ENCODE measurements around the gene UPF3A.
"Not testable (repeated sequence)": the region's sequence is repeated elsewhere in the genome, so short reads cannot be mapped to it uniquely, and the experiment has no call there.

UPF3A gene

DNA sequence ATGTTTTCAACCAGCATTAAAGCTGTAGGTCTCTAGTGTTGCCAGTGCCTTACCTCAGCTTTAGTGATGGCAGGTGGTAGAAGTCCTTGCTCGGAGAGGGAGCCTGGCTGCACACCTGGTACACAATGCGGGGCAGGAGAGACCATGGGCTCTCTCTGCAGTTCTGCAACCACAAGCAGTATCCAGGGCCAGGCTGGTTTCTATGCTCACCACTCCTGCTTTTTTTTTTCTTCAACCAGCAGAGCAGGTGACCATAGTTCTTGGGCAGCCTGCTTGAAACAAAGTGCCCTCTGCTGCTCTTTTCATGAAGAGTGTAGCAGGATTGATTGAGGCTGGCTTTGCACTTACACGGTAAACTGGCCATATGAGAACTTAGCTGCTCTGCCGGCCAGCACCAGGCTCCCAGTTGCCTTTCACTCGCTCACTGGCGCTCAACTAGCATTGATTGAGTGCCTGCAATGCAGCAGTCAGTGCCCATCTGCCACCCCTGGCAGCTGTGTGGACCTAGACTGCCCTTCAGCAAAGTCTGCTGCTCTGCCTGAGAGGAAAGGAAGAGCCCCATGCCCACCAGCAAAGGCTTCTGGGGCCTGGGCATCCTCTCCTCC, 28.5 kb downstream of the UPF3A start:
- no peak for DNase-seq

DNA sequence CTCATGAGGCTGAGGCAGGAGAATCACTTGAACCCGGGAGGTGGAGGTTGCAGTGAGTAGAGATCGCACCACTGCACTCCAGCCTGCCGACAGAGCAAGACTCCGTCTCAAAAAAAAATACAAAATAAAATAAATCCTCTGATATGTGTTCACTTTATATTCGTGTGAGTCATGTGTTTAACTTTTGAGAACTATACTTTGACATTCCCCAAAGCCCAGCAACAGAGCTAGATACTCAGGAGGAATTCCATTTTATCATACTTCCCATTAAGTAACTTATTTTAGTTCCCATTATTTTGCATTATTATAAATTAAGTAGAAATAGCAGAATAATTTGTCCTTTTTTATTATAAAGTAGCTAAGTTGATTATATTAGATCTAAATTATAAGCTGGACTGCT, 29.6 kb downstream of the UPF3A start:
- no peak for DNase-seq

DNA sequence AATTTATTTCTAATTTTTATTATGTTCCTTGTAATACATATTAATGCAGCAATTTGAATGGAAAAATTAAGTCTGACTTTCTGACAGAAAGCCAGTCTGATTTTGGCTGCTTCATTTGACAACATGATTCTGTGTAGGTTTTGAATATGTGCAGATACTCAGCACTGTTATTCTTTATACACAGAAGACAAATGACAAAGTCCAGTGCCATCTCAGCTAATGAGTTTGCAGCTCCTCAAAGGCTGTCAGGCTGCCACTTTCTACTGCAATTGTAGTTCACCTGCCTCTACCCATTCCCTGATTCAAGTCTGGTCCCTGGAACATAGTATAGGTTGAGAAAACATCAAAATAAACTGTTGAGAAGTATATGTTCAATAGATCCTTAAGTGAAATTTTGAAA, 30.0 kb downstream of the UPF3A start:
- no peak for DNase-seq

DNA sequence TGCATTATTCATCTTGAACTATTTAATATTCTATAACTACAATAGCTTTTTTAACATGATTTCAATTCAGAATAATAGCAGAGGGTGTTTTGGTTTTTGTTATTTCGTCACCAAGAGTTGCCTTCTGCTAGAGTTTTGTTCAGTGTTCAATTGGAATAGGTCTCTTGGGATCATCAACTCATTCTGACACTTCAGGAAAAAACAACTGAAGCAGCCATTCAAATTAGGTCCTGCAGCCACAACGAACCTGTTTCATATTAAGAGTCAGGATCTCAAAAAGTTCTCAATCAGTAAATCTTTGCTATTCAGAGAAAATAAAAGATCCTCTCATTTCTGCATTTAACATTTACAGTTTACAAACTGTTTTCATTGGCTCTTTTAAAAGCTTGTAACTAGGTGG, 30.5 kb downstream of the UPF3A start:
- DNase-seq, result no peak

DNA sequence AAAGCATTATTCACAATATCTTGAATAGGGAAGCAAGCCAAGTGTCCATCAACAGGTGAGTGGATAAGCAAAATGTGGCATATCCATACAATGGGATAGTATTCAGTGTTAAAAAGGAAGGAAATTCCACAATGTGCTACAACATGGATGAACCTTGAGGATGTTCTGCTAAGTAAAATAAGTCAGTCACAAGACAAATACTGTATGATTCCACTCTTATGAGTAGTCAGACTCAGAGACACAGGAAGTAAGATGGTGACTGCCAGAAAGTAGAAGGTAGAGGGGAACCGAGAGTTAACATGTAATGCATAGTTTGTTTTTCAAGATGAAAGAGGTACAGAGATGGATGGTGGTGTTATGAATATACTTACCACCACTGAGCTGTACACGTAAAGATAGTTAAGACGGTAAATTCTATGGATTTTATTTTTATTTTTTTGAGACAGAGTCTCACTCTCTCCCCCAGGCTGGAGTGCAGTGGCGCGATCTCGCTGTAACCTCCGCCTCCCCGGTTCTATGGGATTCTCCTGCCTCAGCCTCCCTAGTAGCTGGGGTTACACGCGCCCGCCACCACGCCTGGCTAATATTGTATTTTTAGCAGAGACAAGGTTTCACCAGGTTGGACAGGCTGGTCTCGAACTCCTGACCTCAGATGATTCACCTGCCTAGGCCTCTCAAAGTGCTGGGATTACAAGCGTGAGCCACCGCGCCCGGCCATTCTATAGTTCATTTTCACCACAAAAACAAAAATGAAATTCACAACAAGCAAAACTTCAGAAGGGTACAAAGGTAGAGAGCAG, 31.9 kb downstream of the UPF3A start:
- peak; percentile 23 to 49 for DNase-seq

DNA sequence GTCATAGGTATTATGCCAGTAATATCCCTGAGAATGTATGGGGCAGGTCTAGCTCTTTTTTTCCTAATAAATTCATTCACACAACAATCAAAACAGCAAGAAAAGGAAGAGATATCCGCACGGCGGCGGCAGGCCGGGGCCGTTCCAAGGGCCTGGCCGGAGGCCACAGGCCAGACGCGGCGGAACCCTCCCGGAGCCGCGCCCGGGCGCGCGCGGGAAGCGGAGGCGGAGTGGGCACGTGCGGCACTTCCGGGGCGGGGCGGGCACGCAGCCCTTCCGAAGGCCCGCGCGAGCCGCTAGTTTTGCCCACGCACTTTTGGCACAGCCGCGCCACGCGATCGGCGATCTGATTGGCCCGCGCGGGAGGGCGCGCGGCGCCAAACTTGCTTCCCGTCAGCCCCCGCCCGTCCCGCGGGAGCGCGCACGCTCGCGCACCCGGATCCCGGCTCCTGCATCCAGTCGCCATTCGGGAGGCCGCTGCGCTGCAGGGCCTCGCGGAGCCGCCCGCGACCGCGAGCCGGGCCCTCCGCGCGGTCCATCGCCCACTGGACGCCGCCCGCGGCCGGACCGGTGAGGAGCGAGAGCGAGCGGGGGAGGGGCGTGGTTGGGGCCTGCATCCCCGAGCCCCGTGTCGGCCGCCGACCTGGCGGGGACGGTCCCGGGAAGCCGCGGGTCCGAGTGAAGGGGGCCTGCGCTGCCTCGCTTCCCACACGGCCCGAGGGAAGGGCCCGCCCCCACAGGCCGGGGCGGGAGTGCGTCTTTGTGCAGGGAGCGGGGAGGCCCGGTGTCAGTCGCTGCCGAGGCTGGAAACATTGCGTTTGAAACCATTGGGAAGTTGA, 32.9 kb downstream of the UPF3A start, which contains the start of gene CHAMP1:
TSS of gene CHAMP1 (plus strand) at position 430 of the 839 bp plus-strand sequence. CDS start 9,340 bp downstream, outside the sequence.
- DNase-seq, result peak; percentile 94 to 95

DNA sequence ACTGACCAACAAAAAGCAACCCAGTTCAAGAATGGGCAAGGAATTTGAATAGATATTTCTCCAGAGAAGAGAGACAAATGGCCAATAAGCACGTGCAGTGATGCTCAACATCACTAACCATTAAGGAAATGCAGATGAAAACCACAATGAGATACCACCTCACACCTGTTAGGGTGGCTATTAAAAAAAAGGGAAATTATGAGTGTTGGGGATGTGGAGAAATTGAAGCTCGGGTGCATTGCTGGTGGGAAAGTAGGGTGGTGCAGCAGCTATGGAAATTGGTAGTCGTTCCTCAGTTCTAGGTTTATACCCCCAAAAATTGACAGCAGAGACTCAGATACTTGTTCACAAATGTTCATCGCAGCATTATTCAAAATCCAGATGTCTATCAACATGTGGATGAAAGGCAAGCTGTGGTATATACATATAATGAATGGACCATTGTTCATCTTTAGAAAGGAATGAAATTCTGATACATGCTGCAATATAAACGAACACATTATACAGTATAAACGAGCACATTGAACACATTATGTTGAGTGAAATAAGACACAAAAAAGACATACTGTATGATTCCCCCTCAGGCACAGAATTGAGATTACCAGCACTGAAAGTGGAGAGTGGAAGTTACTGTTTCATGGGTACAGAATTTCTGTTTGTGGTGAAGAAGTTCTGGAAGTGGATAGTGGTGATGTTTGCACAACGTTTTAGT, 33.8 kb downstream of the UPF3A start:
- DNase-seq, result no peak

DNA sequence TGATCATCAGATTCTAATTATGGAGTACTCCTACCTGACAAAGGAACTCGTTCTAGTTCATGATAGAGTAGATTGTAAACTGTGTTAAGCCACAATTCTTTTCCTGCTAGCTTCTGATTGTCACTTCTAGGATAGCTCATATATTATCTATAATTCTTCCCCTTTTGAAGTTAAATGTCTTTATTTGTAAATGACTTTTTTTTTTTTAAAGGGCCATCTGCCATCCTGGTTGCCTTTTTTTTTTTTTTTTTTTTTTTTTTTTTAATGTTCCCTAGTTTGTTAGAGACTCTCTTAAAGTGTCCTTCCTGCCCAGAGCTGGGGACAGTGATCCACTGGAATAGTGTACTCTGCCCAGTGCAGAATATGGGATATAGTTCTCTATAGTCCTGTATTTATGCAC, 37.2 kb downstream of the UPF3A start:
- DNase-seq, result no peak

DNA sequence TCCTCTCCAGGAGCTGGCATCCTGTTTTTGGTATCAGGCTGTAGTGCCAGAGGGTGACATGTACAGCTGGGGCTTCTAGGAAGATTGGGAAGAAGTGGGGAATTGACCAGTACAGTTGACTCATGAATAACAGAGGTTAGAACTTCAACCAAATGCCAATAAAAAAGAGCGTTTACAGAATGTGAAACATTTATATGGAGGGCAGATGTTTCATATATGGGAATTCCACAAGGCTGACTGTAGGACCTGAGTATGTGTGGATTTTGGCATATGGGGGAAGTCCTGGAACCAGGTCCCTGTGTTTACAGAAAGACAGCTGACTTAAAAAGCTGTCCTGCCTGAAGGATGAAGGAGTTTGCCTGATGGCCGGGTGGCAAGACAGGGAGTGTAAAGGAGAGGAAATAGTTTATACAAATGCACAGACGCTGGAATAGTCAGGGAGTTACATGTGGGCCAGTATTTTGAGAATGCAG, 38.1 kb downstream of the UPF3A start:
- no peak for DNase-seq

DNA sequence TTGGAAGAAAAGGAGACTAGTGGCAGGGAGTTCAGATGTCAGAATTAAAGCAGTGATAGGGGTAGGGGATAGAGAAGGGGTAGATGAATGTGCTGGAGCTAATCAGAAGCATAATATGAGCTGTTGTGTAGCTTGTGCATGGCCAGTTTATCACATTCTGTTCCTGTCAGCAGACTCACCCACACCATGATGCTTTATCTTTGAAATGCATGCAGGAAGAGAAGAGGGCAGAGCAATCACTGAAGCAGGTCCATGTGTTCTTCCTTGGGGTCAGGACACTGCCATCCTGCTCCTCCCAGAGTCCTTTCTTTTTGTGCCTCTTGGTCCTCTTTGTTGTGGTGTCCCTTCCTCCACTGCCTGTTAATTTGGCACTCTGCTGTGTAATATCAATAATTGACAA, 38.7 kb downstream of the UPF3A start:
- DNase-seq, result no peak

DNA sequence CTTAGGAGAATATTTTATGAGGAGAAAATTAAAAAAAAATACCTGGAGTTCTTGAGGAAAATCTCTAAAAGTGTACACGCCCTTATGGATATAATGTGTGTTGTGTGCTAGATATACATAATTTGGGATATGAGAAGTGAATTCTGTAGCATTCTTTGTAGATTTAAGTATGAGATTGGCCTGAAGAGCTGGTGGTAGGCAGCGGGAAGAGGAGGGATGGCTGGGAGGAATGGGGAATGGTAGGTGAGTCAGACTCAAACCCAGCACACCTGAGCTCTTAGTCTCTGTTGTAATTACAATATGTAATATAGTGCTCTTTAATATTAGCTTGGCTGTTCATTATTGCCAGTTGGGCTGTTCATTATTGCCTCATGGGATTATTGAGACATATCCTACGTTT, 39.9 kb downstream of the UPF3A start:
- no peak for DNase-seq

DNA sequence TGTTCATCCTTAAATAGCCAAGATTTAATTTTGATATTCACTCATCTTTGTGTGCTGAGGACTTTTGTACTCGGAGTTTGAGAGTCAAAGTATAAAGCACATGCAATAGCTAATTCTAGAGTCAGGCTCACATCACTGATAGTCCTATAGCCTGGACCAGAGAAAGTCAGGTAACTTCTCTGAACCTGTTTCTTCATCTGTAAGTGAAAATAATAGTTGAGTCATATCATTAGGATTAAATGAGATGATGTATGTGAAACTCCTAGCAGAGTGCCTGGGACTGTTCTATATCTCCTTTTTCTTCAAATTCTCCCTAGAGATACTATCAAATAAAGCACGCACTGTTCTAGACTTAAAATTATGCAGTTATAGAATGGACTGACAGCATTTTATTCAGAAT, 41.9 kb downstream of the UPF3A start:
- DNase-seq, result no peak

DNA sequence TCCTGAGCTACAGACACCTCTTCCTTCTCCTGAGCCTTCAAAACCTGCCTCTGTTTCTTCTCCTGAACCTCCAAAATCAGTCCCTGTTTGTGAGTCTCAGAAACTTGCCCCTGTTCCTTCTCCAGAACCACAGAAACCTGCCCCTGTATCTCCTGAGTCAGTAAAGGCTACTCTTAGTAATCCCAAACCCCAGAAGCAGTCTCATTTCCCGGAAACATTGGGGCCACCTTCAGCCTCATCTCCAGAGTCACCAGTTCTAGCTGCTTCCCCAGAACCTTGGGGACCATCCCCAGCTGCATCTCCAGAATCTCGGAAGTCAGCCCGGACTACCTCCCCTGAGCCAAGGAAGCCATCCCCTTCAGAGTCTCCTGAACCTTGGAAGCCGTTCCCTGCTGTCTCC, 42.9 kb downstream of the UPF3A start:
- no peak for DNase-seq

DNA sequence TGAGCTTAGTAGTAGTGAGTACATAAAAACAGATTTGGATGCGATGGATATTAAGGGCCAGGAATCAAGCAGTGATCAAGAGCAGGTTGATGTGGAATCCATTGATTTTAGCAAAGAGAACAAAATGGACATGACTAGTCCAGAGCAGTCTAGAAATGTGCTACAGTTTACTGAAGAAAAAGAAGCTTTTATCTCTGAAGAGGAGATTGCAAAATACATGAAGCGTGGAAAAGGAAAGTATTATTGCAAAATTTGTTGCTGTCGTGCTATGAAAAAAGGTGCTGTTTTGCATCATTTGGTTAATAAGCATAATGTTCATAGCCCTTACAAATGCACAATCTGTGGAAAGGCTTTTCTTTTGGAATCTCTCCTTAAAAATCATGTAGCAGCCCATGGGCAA, 44.3 kb downstream of the UPF3A start:
- no peak for DNase-seq

DNA sequence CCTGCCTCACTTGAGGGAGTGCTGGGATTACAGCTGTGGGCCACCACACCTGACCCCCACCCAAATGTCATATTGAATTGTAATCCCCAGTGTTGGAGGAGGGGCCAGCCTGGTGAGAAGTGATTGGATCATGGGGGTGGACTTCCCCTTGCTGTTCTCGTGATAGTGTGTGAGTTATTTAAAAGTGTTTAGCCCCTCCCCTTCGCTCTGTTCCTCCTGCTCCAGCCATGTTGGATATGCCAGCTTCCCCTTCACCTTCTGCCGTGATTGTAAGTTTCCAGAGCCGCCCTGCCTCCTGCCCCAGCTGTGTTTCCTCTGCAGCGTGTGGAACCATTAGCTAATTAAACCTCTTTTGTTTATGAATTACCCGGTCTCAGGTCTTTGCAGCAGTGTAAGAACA, 46.6 kb downstream of the UPF3A start:
- no peak for DNase-seq

DNA sequence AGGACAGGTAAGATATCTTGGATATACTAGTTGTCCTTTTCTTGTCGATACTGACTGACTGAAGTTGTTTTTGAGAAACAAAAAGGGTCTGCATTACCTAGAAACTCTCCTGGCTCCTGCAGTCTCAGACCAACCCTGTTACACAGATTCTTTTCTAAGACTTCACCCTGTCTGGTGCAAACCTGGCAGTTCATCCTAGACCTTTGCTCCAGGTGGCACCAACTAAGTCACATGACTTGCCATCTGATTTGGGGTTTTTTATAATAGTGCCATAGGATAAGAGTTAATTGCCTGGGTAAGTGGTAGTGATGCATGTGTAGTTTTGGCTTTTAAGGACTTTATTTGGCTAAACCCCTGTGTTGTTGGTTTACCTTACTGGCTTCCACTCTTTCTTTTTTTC, 47.2 kb downstream of the UPF3A start:
- DNase-seq, result no peak

DNA sequence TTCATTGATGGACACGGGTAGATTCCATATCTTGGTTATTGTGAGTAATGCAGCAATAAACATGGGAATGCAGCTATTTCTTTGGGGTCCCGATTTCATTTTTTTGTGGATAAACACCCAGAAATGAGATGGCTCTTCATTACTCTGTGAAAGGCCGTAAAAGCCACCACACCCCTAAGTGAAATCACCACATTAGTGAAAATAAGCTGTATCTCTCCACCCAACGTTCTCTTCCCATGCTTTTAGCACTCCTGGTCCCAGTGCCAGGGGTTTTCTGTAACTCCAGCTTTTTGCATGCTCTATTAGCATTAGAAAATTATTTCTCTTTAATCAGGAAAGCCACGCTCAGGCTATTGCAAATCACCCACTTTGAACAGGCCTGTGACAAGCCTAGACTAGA, 48.7 kb downstream of the UPF3A start:
- no peak for DNase-seq

DNA sequence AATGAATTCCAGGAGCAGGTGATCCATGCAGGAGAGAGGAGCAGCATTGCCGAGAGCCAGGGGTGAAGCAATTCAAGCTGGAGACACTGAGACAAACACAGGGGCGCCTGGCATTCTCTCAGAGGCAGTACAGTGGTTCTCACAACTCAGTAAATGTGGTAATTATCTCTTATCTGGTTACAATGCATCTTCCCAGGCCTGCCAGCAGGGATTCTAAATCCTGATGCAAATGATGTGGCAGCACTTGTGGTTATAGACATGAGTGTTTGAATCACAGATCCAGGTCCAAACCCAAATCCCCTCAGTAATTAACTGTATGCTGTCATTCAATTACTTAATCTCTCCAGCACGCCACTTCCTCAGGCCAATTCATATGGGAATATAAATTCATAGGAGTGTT, 52.5 kb downstream of the UPF3A start:
- not testable (repeated sequence) for DNase-seq

DNA sequence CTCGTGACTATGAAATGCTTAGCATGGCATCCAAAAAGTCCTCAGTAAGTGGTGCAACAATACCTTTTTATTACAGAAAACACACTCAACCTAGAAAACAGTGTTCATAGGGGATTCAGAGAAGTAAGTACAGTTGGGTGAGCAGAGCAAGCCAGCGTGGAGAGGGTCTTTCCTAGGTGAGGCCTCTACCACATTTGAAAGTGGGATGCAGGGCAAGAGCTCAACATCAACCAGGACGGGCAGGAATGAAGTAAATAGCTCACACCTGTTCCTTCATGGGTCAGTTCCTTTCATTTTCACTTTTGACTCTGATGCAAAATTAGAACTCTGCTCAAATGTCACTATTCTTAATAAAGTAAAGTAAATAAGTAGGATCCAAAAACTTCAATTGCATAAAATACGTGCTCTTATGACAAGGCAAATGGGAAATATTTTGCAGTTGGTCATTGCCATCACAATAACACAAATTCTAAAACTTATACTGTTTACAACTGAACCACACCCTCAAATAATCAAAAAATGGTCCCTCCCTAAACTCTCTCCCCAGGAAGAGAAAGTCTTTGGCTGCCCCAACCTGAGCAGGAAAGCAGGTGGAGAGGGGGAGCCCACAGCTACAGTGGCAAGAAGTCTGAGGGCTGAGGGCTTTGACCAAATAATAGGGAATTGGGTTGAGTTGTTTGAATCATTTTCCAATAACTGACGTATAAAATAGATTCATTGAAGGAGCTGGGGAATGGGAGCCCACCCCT, 53.1 kb downstream of the UPF3A start:
- DNase-seq, result no peak

DNA sequence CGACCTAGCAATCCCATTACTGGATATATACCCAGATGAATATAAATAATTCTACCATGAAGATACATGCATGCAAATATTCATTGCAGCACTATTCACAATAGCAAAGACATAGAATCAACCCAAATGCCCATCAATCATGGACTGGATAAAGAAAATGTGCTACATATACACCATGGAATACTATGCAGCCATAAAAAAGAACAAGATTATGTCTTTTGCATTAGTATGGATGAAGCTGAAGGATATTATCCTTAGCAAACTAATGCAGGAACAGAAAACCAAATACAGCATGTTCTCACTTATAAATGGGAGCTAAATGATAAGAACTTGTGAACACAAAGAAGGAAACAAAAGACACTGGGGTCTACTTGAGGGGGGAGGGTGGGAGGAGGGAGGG, 55.1 kb downstream of the UPF3A start:
- not testable (repeated sequence) for DNase-seq

DNA sequence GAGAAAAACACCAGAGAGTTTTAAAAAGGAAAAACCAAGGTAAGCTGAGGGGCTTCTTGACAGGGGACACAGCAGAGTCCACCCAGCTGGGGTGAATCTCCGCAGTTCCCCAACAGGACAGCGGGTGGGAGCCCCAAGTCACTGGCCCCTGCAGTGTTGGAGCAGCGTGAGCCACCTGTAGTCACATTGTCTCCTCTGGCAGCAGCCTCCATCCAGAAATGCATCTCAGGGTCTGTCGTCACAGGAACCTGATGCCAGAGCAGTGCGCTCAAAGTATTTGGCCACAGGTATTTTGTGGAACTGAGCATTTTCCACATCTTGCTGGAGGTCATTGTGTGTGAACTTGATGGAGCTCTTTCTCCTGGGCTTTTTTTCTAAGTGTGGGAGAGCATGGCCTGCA, 57.6 kb downstream of the UPF3A start:
- no peak for DNase-seq

DNA sequence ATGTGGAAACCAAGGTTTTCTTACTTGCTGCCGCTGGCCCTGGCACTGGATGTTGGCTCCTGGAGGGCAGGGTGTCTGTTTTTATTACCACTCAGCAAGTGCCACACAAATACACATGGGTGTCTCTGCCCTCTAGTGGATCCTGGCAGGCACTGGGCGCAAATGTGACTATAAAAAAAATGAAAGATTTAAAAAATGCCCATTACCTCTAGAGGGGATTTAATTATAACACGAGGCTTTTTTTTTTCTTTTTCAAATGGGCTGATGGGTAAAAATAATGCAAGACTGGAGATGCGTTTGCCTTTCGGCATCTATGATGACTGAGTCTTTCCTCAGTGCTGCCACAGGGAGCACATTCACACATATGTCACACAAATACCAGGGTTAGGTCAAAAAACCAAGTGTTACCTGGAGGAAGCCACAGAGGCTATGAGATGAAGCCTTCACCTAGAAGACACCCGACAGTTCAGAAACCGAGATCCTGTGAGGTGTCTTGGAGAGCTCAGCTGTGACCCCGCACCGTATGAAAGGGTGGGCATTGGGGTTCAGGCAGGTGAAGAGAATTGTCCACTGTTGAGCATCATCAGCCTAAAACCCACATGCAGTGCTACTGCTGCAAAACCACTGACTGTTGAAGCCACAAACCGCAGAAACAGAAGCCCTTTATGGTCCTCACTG, 58.6 kb downstream of the UPF3A start:
- no peak for DNase-seq

All from stimulated activated CD4-positive, alpha-beta T cell treated with anti-CD3 and anti-CD28 coated beads, Interleukin-2, amount 100 ng/mL, for 48 hours (primary cell).